ENCODE data around the gene NFE2L2.
"Not testable (repeated sequence)": the region's sequence is repeated elsewhere in the genome, so short reads cannot be mapped to it uniquely, and the experiment has no call there.

Gene NFE2L2

GRCh38 chr2:177212891-177213856 lies 51.4 kb downstream of the NFE2L2 start:
- H3K4me1 Mint-ChIP-seq: peaks cover 39% of the 10 kb centered on the region
- H3K27ac Mint-ChIP-seq (ENCODE audit: low read depth): peak overlapping the region; percentile 99
- no peaks in the 10 kb centered on the region for H3K9me3 Mint-ChIP-seq
- ATAC-seq (replicated peaks; ENCODE audit: extremely low read depth, poor library complexity, severe bottlenecking): peak; percentile 63
- H3K4me3 Mint-ChIP-seq: peak overlapping the region; percentile 89
- H3K36me3 Mint-ChIP-seq (ENCODE audit: insufficient read depth): peaks cover 64% of the 10 kb centered on the region
- DNase-seq (ENCODE audit: low spot score in 2 of 2): peak; percentile 74 to 81
- no peaks in the 10 kb centered on the region for H3K27me3 Mint-ChIP-seq

DNA sequence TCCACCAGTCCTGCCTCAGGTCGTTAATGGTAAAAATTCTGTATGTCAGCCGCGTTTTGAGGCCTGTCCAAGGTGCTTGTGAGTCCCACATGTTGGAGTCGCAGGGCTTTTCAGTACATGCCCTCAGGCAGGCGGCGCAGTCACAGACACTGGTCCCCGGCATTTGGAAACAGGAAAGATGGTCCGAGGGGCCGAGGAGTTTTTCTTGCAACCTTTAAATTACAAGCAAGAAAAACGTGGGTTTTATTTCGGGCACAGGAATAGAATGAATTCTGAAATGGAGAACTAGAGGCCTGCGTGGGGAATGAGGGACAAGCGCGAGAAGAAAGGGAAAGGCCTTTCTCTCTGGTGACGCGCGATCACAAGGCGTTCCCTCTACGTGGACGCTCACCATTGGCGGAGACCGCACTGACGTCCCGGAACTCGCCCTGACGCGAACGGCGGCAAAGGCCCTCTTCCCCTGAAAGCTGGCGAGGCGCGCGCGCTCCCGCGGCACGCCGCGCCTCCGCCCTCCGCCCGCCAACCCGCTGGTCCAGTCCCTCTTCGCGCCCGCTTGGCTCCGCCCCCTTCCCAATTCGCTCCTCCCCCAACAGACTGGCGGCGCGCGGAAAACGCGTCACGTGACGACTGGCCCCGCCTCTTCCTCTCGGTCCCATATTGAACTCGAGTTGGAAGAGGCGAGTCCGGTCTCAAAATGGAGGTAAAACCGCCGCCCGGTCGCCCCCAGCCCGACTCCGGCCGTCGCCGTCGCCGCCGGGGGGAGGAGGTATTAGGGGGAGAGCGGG lies 52.2 kb downstream of the NFE2L2 start, which contains the start of gene HNRNPA3:
TSS of gene HNRNPA3 (plus strand) at position 689 of the 785 bp plus-strand sequence. CDS start at position 695, 6 bp downstream.
- Mint-ChIP-seq H3K4me1 (peaks cover 34% of the 10 kb centered on the region), H3K27me3 (no peaks in the 10 kb centered on the region), H3K27ac (ENCODE audit: low read depth) (peak within 1 kb of the TSS; percentile 99), H3K36me3 (ENCODE audit: insufficient read depth) (peaks cover 55% of the 10 kb centered on the region), H3K9me3 (no peaks in the 10 kb centered on the region), H3K4me3 (peak within 1 kb of the TSS; percentile 89)
- DNase-seq (ENCODE audit: low spot score in 2 of 2) (peak; percentile 99 to 100), ATAC-seq (replicated peaks; ENCODE audit: extremely low read depth, poor library complexity, severe bottlenecking) (peak; percentile 82)

GRCh38 chr2:177211576-177212105 lies 52.9 kb downstream of the NFE2L2 start:
- peak overlapping the region; percentile 99 for H3K27ac Mint-ChIP-seq (ENCODE audit: low read depth)
- no peaks in the 10 kb centered on the region for H3K9me3 Mint-ChIP-seq
- ATAC-seq (replicated peaks; ENCODE audit: extremely low read depth, poor library complexity, severe bottlenecking): no peak
- H3K4me1 Mint-ChIP-seq: peaks cover 31% of the 10 kb centered on the region
- H3K27me3 Mint-ChIP-seq: no peaks in the 10 kb centered on the region
- peak overlapping the region; percentile 89 for H3K4me3 Mint-ChIP-seq
- H3K36me3 Mint-ChIP-seq (ENCODE audit: insufficient read depth): peaks cover 50% of the 10 kb centered on the region
- no peak for DNase-seq (ENCODE audit: low spot score in 2 of 2)

DNA sequence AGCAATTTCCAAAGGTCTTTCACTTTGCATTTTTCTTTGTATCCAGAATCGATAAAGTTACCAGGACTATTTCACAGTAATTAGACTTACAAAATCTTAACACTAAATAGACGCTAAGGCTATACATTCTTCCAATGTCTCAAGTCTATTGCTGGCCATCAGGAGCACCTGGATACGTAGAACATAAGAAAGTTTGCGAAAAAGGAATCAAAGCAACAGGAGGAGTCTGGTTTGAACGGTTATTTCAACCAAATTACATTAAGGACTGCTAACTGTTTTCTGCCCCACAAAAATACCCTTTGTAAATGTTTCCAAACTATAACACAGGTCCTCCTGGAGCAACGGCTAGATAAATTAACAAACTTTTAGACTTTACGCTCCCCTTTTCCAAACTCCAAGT lies 53.4 kb downstream of the NFE2L2 start:
- Mint-ChIP-seq H3K9me3 (no peaks in the 10 kb centered on the region), H3K36me3 (ENCODE audit: insufficient read depth) (peaks cover 45% of the 10 kb centered on the region), H3K27ac (ENCODE audit: low read depth) (peak overlapping the region; percentile 99), H3K27me3 (no peaks in the 10 kb centered on the region), H3K4me3 (peak overlapping the region; percentile 89), H3K4me1 (peaks cover 26% of the 10 kb centered on the region)
- no peak for ATAC-seq (replicated peaks; ENCODE audit: extremely low read depth, poor library complexity, severe bottlenecking)
- DNase-seq (ENCODE audit: low spot score in 2 of 2): no peak

DNA sequence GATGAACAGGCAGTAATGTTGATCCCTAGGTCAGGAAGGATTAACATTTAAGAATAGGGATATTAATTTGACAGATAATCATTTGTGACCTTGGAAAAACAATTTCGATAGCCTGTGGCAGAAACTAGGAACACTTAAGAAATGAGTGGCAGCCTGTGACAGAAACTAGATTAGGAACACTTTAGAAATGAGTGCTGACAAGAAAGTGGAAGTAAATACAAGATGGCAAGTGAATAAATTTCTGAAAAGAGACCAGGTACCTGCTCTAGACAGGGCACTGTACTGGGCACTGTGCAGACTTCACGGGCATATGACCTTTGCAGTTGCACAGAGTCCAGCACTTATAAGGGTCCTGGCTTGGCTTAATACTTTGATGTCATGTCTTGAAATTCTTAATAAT lies 57.4 kb downstream of the NFE2L2 start:
- no peak overlapping the region for H3K27ac Mint-ChIP-seq (ENCODE audit: low read depth)

GRCh38 chr2:177204417-177204816 lies 60.1 kb downstream of the NFE2L2 start:
- Mint-ChIP-seq H3K27ac (ENCODE audit: low read depth) (no peak overlapping the region), H3K9me3 (no peaks in the 10 kb centered on the region), H3K36me3 (ENCODE audit: insufficient read depth) (no peaks in the 10 kb centered on the region), H3K27me3 (no peaks in the 10 kb centered on the region), H3K4me3 (no peak overlapping the region), H3K4me1 (no peaks in the 10 kb centered on the region)
- ATAC-seq (replicated peaks; ENCODE audit: extremely low read depth, poor library complexity, severe bottlenecking): no peak
- no peak for DNase-seq (ENCODE audit: low spot score in 2 of 2)

More for the DNA sequence above, 57.4 kb downstream of the NFE2L2 start:
- DNase-seq (ENCODE audit: low spot score in 2 of 2): no peak
- Mint-ChIP-seq H3K4me1 (peaks cover 8% of the 10 kb centered on the region), H3K36me3 (ENCODE audit: insufficient read depth) (peaks cover 8% of the 10 kb centered on the region), H3K4me3 (no peak overlapping the region), H3K27me3 (no peaks in the 10 kb centered on the region), H3K9me3 (no peaks in the 10 kb centered on the region)
- ATAC-seq (replicated peaks; ENCODE audit: extremely low read depth, poor library complexity, severe bottlenecking): no peak

- Mint-ChIP-seq H3K27me3 (no peaks in the 10 kb centered on the region), H3K4me1 (no peaks in the 10 kb centered on the region), H3K27ac (ENCODE audit: low read depth) (no peak overlapping the region), H3K9me3 (no peaks in the 10 kb centered on the region), H3K4me3 (no peak overlapping the region), H3K36me3 (ENCODE audit: insufficient read depth) (no peaks in the 10 kb centered on the region)
- ATAC-seq (replicated peaks; ENCODE audit: extremely low read depth, poor library complexity, severe bottlenecking): no peak
- DNase-seq (ENCODE audit: low spot score in 2 of 2): no peak
Measured at GRCh38 chr2:177201919-177202346, 62.6 kb downstream of the NFE2L2 start.

GRCh38 chr2:177200419-177200818 lies 64.1 kb downstream of the NFE2L2 start:
- not testable (repeated sequence) for ATAC-seq (replicated peaks; ENCODE audit: extremely low read depth, poor library complexity, severe bottlenecking); H3K27me3 Mint-ChIP-seq; H3K36me3 Mint-ChIP-seq (ENCODE audit: insufficient read depth); H3K4me3 Mint-ChIP-seq; H3K4me1 Mint-ChIP-seq; H3K9me3 Mint-ChIP-seq; DNase-seq (ENCODE audit: low spot score in 2 of 2); H3K27ac Mint-ChIP-seq (ENCODE audit: low read depth)

- no peaks in the 10 kb centered on the region for H3K9me3 Mint-ChIP-seq
- no peak for DNase-seq (ENCODE audit: low spot score in 2 of 2)
- H3K4me1 Mint-ChIP-seq: no peaks in the 10 kb centered on the region
- ATAC-seq (replicated peaks; ENCODE audit: extremely low read depth, poor library complexity, severe bottlenecking): no peak
- no peak overlapping the region for H3K4me3 Mint-ChIP-seq
- no peak overlapping the region for H3K27ac Mint-ChIP-seq (ENCODE audit: low read depth)
- H3K36me3 Mint-ChIP-seq (ENCODE audit: insufficient read depth): no peaks in the 10 kb centered on the region
- no peaks in the 10 kb centered on the region for H3K27me3 Mint-ChIP-seq
Measured at GRCh38 chr2:177195194-177195593, 69.3 kb downstream of the NFE2L2 start.

GRCh38 chr2:177193240-177193639 lies 71.3 kb downstream of the NFE2L2 start:
- no peaks in the 10 kb centered on the region for H3K4me1 Mint-ChIP-seq
- H3K27me3 Mint-ChIP-seq: no peaks in the 10 kb centered on the region
- no peaks in the 10 kb centered on the region for H3K9me3 Mint-ChIP-seq
- no peak overlapping the region for H3K4me3 Mint-ChIP-seq
- no peak for ATAC-seq (replicated peaks; ENCODE audit: extremely low read depth, poor library complexity, severe bottlenecking)
- H3K36me3 Mint-ChIP-seq (ENCODE audit: insufficient read depth): no peaks in the 10 kb centered on the region
- no peak overlapping the region for H3K27ac Mint-ChIP-seq (ENCODE audit: low read depth)
- DNase-seq (ENCODE audit: low spot score in 2 of 2): no peak

DNA sequence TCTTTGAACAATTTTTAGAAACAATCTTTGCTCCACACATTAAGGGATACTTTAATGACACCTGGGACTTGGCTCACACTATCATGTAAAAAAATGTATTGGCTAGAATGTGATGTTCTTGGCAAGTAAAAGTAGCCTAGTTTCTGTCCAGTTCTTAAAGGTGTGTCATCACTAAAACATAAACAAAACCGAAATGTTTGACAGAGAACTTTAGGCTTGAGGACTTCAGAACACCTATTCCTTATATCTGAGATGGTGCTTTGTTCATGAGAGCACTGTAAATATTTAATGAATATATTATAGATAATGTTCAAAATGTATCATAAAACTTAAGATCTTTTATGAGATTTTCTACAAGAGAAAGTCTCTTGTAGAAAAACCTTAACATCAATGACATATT lies 71.7 kb downstream of the NFE2L2 start:
- Mint-ChIP-seq H3K36me3 (ENCODE audit: insufficient read depth) (no peaks in the 10 kb centered on the region), H3K27ac (ENCODE audit: low read depth) (no peak overlapping the region), H3K4me3 (no peak overlapping the region), H3K27me3 (no peaks in the 10 kb centered on the region), H3K9me3 (no peaks in the 10 kb centered on the region), H3K4me1 (no peaks in the 10 kb centered on the region)
- DNase-seq (ENCODE audit: low spot score in 2 of 2): no peak
- ATAC-seq (replicated peaks; ENCODE audit: extremely low read depth, poor library complexity, severe bottlenecking): no peak

DNA sequence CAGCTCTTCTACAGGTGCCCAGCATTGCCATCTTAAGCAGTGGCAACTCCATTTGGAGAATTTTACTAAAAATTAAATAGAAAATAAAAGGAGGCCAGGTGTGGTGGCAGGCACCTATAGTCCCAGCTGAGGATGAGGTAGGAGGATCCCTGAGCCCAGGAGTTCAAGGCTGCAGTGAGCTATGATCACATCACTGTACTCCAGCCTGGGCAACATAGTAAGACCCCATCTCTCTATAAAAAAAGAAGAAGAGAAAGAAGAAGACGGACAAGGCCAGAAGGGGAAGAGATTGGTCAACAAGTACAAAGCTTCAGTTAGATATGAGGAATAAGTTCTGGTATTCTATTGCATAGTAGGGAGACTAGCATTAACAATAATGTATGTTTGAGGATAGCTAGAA lies 73.6 kb downstream of the NFE2L2 start:
- ATAC-seq (replicated peaks; ENCODE audit: extremely low read depth, poor library complexity, severe bottlenecking) (no peak), DNase-seq (ENCODE audit: low spot score in 2 of 2) (no peak)
- no peaks in the 10 kb centered on the region for H3K9me3 Mint-ChIP-seq
- no peak overlapping the region for H3K27ac Mint-ChIP-seq (ENCODE audit: low read depth)
- H3K4me1 Mint-ChIP-seq: no peaks in the 10 kb centered on the region
- H3K36me3 Mint-ChIP-seq (ENCODE audit: insufficient read depth): no peaks in the 10 kb centered on the region
- no peak overlapping the region for H3K4me3 Mint-ChIP-seq
- no peaks in the 10 kb centered on the region for H3K27me3 Mint-ChIP-seq

Measured in central memory CD8-positive, alpha-beta T cell (primary cell).